ENCODE results near the gene CLNK.
"Not testable (repeated sequence)": the region's sequence is repeated elsewhere in the genome, so short reads cannot be mapped to it uniquely, and the experiment has no call there.

CLNK gene

GRCh38 chr4:10575414-10575813 is 109.2 kb downstream of the CLNK start:
- Histone ChIP-seq H3K4me1 (ENCODE audit: insufficient read depth, poor library complexity, severe bottlenecking) (no peaks in the 10 kb centered on the region), H3K27ac (ENCODE audit: poor library complexity, severe bottlenecking) (no peak overlapping the region), H3K36me3 (ENCODE audit: low read depth) (no peaks in the 10 kb centered on the region), H3K9me3 (ENCODE audit: severe bottlenecking) (no peaks in the 10 kb centered on the region), H3K4me3 (ENCODE audit: severe bottlenecking) (no peak overlapping the region), H3K27me3 (ENCODE audit: insufficient read depth, poor library complexity, severe bottlenecking) (no peaks in the 10 kb centered on the region)
- ATAC-seq (ENCODE audit: low read depth) (no peak), DNase-seq (ENCODE audit: low spot score) (no peak)
- TF ChIP-seq, protein P1, sequence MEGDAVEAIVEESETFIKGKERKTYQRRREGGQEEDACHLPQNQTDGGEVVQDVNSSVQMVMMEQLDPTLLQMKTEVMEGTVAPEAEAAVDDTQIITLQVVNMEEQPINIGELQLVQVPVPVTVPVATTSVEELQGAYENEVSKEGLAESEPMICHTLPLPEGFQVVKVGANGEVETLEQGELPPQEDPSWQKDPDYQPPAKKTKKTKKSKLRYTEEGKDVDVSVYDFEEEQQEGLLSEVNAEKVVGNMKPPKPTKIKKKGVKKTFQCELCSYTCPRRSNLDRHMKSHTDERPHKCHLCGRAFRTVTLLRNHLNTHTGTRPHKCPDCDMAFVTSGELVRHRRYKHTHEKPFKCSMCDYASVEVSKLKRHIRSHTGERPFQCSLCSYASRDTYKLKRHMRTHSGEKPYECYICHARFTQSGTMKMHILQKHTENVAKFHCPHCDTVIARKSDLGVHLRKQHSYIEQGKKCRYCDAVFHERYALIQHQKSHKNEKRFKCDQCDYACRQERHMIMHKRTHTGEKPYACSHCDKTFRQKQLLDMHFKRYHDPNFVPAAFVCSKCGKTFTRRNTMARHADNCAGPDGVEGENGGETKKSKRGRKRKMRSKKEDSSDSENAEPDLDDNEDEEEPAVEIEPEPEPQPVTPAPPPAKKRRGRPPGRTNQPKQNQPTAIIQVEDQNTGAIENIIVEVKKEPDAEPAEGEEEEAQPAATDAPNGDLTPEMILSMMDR (IDR thresholded peaks at IDR 0.05; ENCODE audit: poor library complexity, severe bottlenecking): no peak

DNA sequence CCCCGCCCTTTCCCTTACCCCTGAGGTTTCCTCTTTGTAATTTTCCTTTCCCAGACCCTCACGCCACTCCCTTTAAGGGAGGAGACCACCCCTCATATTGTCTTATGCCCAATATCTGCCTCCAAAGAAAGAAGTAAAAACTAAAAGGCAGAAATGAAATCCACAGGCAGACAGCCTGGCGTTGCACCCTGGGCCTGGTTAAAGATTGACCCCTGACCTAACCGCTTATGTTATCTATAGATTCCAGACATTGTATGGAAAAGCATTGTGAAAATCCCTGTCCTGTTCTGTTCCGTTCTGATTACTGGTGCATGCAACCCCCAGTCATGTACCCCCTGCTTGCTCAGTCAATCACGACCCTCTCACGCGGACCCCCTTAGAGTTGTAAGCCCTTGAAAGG is 110.0 kb downstream of the CLNK start:
- DNase-seq (ENCODE audit: low spot score); ATAC-seq (ENCODE audit: low read depth); H3K4me3 ChIP-seq (ENCODE audit: severe bottlenecking); H3K9me3 ChIP-seq (ENCODE audit: severe bottlenecking); H3K27me3 ChIP-seq (ENCODE audit: insufficient read depth, poor library complexity, severe bottlenecking); H3K4me1 ChIP-seq (ENCODE audit: insufficient read depth, poor library complexity, severe bottlenecking); H3K27ac ChIP-seq (ENCODE audit: poor library complexity, severe bottlenecking); H3K36me3 ChIP-seq (ENCODE audit: low read depth): not testable (repeated sequence)

DNA sequence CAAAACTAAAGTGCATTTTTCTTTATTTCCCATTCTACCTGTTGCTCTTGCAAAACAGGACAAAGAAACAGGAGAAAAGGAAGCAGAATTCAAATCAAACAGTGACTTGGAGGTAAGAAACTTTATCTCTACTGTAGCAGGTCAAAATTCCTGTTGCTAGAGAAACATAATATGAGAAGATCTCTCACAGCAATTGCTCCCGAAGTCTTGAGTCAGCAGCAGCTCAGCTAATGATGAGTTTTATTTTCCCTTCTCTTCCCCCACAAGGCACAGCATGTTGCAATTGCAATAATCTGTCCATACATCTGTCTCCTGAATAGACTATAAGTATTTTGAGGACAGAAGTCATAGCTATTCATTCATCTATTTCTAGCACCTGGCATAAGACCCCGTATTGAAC is 112.7 kb downstream of the CLNK start:
- H3K27ac ChIP-seq (ENCODE audit: poor library complexity, severe bottlenecking): no peak overlapping the region
- TF ChIP-seq, protein P1 (IDR thresholded peaks at IDR 0.05; ENCODE audit: poor library complexity, severe bottlenecking): no peak
- ATAC-seq (ENCODE audit: low read depth) (no peak), DNase-seq (ENCODE audit: low spot score) (no peak)
- H3K4me1 ChIP-seq (ENCODE audit: insufficient read depth, poor library complexity, severe bottlenecking): no peaks in the 10 kb centered on the region
- H3K9me3 ChIP-seq (ENCODE audit: severe bottlenecking): no peaks in the 10 kb centered on the region
- no peaks in the 10 kb centered on the region for H3K36me3 ChIP-seq (ENCODE audit: low read depth)
- peaks cover 17% of the 10 kb centered on the region for H3K27me3 ChIP-seq (ENCODE audit: insufficient read depth, poor library complexity, severe bottlenecking)
- H3K4me3 ChIP-seq (ENCODE audit: severe bottlenecking): no peak overlapping the region

GRCh38 chr4:10569491-10569890 is 115.1 kb downstream of the CLNK start:
- TF ChIP-seq, protein P1 (IDR thresholded peaks at IDR 0.05; ENCODE audit: poor library complexity, severe bottlenecking): no peak
- H3K36me3 ChIP-seq (ENCODE audit: low read depth): no peaks in the 10 kb centered on the region
- H3K4me1 ChIP-seq (ENCODE audit: insufficient read depth, poor library complexity, severe bottlenecking): no peaks in the 10 kb centered on the region
- ATAC-seq (ENCODE audit: low read depth) (no peak), DNase-seq (ENCODE audit: low spot score) (no peak)
- H3K9me3 ChIP-seq (ENCODE audit: severe bottlenecking): no peaks in the 10 kb centered on the region
- no peak overlapping the region for H3K4me3 ChIP-seq (ENCODE audit: severe bottlenecking)
- H3K27me3 ChIP-seq (ENCODE audit: insufficient read depth, poor library complexity, severe bottlenecking): peaks cover 17% of the 10 kb centered on the region
- H3K27ac ChIP-seq (ENCODE audit: poor library complexity, severe bottlenecking): no peak overlapping the region

DNA sequence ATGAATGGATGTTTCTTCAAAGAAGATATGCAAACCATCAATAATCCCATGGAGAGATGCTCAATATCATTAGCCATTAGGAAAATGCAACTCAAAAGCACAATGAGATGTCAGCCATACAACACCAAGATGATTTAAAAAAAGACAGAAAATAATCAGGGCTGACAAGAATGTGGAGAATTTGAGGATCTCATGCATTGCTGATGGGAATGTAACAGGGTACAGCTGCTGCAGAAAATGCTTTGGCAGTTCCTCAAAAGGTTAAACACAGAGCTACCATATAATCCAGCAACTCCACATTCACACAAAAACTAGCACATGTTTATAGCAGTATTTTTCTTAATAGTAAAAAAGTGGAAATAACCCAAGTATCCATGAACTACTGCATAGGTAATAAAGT is 116.8 kb downstream of the CLNK start:
- Histone ChIP-seq H3K4me3 (ENCODE audit: severe bottlenecking) (no peak overlapping the region), H3K9me3 (ENCODE audit: severe bottlenecking) (no peaks in the 10 kb centered on the region), H3K36me3 (ENCODE audit: low read depth) (no peaks in the 10 kb centered on the region), H3K27me3 (ENCODE audit: insufficient read depth, poor library complexity, severe bottlenecking) (peaks cover 17% of the 10 kb centered on the region), H3K27ac (ENCODE audit: poor library complexity, severe bottlenecking) (no peak overlapping the region), H3K4me1 (ENCODE audit: insufficient read depth, poor library complexity, severe bottlenecking) (no peaks in the 10 kb centered on the region)
- TF ChIP-seq, protein P1 (IDR thresholded peaks at IDR 0.05; ENCODE audit: poor library complexity, severe bottlenecking): no peak
- DNase-seq (ENCODE audit: low spot score) (no peak), ATAC-seq (ENCODE audit: low read depth) (no peak)

All from RWPE2 (cell line).